GM12892 (cell line): Measurements from ENCODE around the gene LBHD2.

Experiments used
- POLR2A ChIP-seq: IDR thresholded peaks from 2 replicates; pipeline ENCODE4 v1.6.1; 2011; ENCODE audit warnings: low read depth, low read length, control low read depth
- POLR2AphosphoS5 ChIP-seq: IDR thresholded peaks from 2 replicates; pipeline ENCODE4 v1.6.1; 2011; ENCODE audit warnings: low read depth, low read length, control low read depth

- TF ChIP-seq POLR2A (no peak), POLR2AphosphoS5 (no peak)
Measured at GRCh38 chr14:103045371-103045869, 38.6 kb upstream of the LBHD2 start.
